NCI-H1436 (cell line): ENCODE data around the gene GSDMA.

Source experiments
- DNase-seq: peaks from one replicate; lab custom pipeline; 2025; lab: John Stamatoyannopoulos, UW

The GSDMA gene

GRCh38 chr17:39963829-39964228, 1.0 kb downstream of the GSDMA start:
- DNase-seq: no peak

GRCh38 chr17:39965017-39965699, 2.4 kb downstream of the GSDMA start:
- DNase-seq: no peak

- no peak for DNase-seq
These were observed 4.0 kb downstream of the GSDMA start for GRCh38 chr17:39966771-39967170.

- DNase-seq: no peak
These were observed 6.0 kb downstream of the GSDMA start for GRCh38 chr17:39968761-39969160.

GRCh38 chr17:39969375-39969774, 6.6 kb downstream of the GSDMA start:
- no peak for DNase-seq

GRCh38 chr17:39970157-39970692, 7.4 kb downstream of the GSDMA start:
- DNase-seq: no peak

- DNase-seq: no peak
These were observed 8.3 kb downstream of the GSDMA start for GRCh38 chr17:39971076-39971603.

GRCh38 chr17:39972271-39972670, 9.5 kb downstream of the GSDMA start:
- no peak for DNase-seq

- DNase-seq: no peak
These were observed 10.7 kb downstream of the GSDMA start for GRCh38 chr17:39973496-39973895.

GRCh38 chr17:39974433-39974832, 11.6 kb downstream of the GSDMA start:
- DNase-seq: no peak

GRCh38 chr17:39975801-39976200, 13.0 kb downstream of the GSDMA start:
- no peak for DNase-seq

GRCh38 chr17:39979016-39979670, 16.3 kb downstream of the GSDMA start:
- DNase-seq: no peak

GRCh38 chr17:39979893-39980350, 17.1 kb downstream of the GSDMA start:
- peak; percentile 58 for DNase-seq

GRCh38 chr17:39980351-39981206, 17.8 kb downstream of the GSDMA start, which contains the start of gene PSMD3:
TSS of gene PSMD3 (plus strand) at chr17:39980807. CDS start at chr17:39980971, 164 bp downstream.
- DNase-seq: peak; percentile 100

GRCh38 chr17:39981207-39981741, 18.5 kb downstream of the GSDMA start:
- no peak for DNase-seq

GRCh38 chr17:39981766-39982375, 19.1 kb downstream of the GSDMA start:
- no peak for DNase-seq

- DNase-seq: no peak
These were observed 25.5 kb downstream of the GSDMA start for GRCh38 chr17:39988206-39988810.

GRCh38 chr17:39994448-39994847, 31.6 kb downstream of the GSDMA start:
- DNase-seq: no peak

- no peak for DNase-seq
These were observed 32.6 kb downstream of the GSDMA start for GRCh38 chr17:39995438-39995837.

GRCh38 chr17:39996162-39996561, 33.4 kb downstream of the GSDMA start:
- no peak for DNase-seq

GRCh38 chr17:39996800-39997199, 34.0 kb downstream of the GSDMA start:
- no peak for DNase-seq
